ENCODE results near the gene SH3RF1. TPM values are rescaled to one million over a fixed set of nuclear protein-coding genes. Genes with fewer than 3 reads are reported as not detected.

SH3RF1 gene
- total RNA-seq, 1 donor from 2014 or later, result 13.6 TPM

DNA sequence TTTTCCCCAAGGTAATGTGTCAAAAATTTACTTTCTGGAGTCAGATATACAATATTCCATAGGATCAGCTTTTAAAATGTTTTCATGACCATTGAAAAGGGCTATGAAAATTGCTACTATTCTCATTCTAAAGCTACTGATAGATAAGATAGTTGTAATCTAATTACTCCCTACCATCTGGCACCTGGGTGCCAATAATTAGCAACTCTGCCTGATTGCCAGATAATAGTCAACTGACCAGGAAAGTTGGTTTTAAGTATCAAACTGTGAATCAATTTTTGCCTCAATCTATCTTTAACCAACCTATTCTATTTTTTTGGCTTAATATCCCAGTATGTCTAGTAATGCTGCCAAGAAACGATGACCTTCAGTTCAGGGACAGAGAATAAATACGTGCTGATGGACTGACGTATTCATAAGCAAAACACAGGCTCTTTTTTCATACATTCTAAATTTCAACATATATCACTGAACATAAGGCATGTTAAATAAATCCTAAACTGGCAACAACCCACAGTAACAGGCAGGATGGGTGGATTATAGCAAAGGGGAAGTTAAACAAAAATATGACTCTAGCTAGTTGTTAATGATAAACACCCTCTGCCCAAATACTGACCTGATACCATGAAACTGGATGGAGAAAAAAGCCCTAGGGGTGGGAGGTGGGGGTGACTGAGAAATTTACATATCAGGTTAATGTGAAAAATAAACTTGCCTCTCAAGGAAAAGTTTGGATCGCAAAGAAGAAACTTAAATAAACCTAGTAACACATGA, 18.2 kb downstream of the SH3RF1 start:
- H3K27me3 ChIP-seq (ENCODE audit: control insufficient read depth in 3 of 3, insufficient read depth in 3 of 3, low read length in 3 of 3), result no peaks in the 10 kb centered on the region
- peaks cover 14 to 28% (median 23%) of the 10 kb centered on the region in 3 donors for H3K4me1 ChIP-seq (ENCODE audit: control insufficient read depth in 3 of 3, insufficient read depth in 3 of 3, low read length in 3 of 3)
- H3K4me3 ChIP-seq (ENCODE audit: low read length in 3 of 3), result no peak overlapping the region
- no peaks in the 10 kb centered on the region for H3K36me3 ChIP-seq (ENCODE audit: control insufficient read depth in 3 of 3, insufficient read depth in 3 of 3, low read length in 3 of 3)
- H3K9me3 ChIP-seq (ENCODE audit: control insufficient read depth in 3 of 3, low read length in 3 of 3), result no peaks in the 10 kb centered on the region
- no peak overlapping the region for H3K9ac ChIP-seq (ENCODE audit: low read depth in 1 of 3, low read length in 3 of 3)
- H3K27ac ChIP-seq (ENCODE audit: low read depth, low read length), result no peak overlapping the region

GRCh38 chr4:169251291-169252235, 19.2 kb downstream of the SH3RF1 start:
- Histone ChIP-seq H3K9me3 (ENCODE audit: control insufficient read depth in 3 of 3, low read length in 3 of 3) (no peaks in the 10 kb centered on the region), H3K4me1 (ENCODE audit: control insufficient read depth in 3 of 3, insufficient read depth in 3 of 3, low read length in 3 of 3) (peaks cover 14 to 29% (median 23%) of the 10 kb centered on the region in 3 donors), H3K27ac (ENCODE audit: low read depth, low read length) (no peak overlapping the region), H3K36me3 (ENCODE audit: control insufficient read depth in 3 of 3, insufficient read depth in 3 of 3, low read length in 3 of 3) (no peaks in the 10 kb centered on the region), H3K4me3 (ENCODE audit: low read length in 3 of 3) (no peak overlapping the region), H3K9ac (ENCODE audit: low read depth in 1 of 3, low read length in 3 of 3) (no peak overlapping the region), H3K27me3 (ENCODE audit: control insufficient read depth in 3 of 3, insufficient read depth in 3 of 3, low read length in 3 of 3) (no peaks in the 10 kb centered on the region)

DNA sequence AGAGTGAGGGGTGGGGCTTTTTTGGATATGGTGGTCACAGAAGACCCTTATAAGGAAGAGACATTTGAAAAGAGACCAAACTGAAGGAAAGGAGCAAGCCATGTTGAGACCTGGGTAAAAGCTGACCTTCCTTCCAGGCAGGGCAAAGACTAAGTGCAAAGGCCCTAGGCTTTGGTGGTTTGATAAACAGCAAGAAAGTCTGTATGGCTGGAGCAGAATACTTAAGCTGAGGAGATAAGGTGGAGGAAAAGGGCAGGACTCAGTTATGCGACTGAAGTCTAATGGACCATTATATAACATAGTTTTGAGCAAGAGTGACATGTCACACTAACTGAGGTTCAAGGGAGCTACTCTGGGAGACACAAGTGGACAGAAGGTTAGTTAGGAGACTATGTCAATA, 20.0 kb downstream of the SH3RF1 start:
- H3K4me1 ChIP-seq (ENCODE audit: control insufficient read depth in 3 of 3, insufficient read depth in 3 of 3, low read length in 3 of 3), result peaks cover 14 to 29% (median 23%) of the 10 kb centered on the region in 3 donors
- H3K27ac ChIP-seq (ENCODE audit: low read depth, low read length), result no peak overlapping the region
- no peak overlapping the region for H3K4me3 ChIP-seq (ENCODE audit: low read length in 3 of 3)
- H3K9ac ChIP-seq (ENCODE audit: low read depth in 1 of 3, low read length in 3 of 3), result no peak overlapping the region
- no peaks in the 10 kb centered on the region for H3K9me3 ChIP-seq (ENCODE audit: control insufficient read depth in 3 of 3, low read length in 3 of 3)
- H3K36me3 ChIP-seq (ENCODE audit: control insufficient read depth in 3 of 3, insufficient read depth in 3 of 3, low read length in 3 of 3), result no peaks in the 10 kb centered on the region
- H3K27me3 ChIP-seq (ENCODE audit: control insufficient read depth in 3 of 3, insufficient read depth in 3 of 3, low read length in 3 of 3), result no peaks in the 10 kb centered on the region

- Histone ChIP-seq H3K36me3 (ENCODE audit: control insufficient read depth in 3 of 3, insufficient read depth in 3 of 3, low read length in 3 of 3) (no peaks in the 10 kb centered on the region), H3K27ac (ENCODE audit: low read depth, low read length) (no peak overlapping the region), H3K9me3 (ENCODE audit: control insufficient read depth in 3 of 3, low read length in 3 of 3) (no peaks in the 10 kb centered on the region), H3K4me3 (ENCODE audit: low read length in 3 of 3) (no peak overlapping the region), H3K4me1 (ENCODE audit: control insufficient read depth in 3 of 3, insufficient read depth in 3 of 3, low read length in 3 of 3) (peaks cover 14 to 28% (median 23%) of the 10 kb centered on the region in 3 donors), H3K9ac (ENCODE audit: low read depth in 1 of 3, low read length in 3 of 3) (no peak overlapping the region), H3K27me3 (ENCODE audit: control insufficient read depth in 3 of 3, insufficient read depth in 3 of 3, low read length in 3 of 3) (no peaks in the 10 kb centered on the region)
Observed at GRCh38 chr4:169249999-169250398, 20.8 kb downstream of the SH3RF1 start.

GRCh38 chr4:169249214-169249973, 21.4 kb downstream of the SH3RF1 start:
- no peak overlapping the region for H3K27ac ChIP-seq (ENCODE audit: low read depth, low read length)
- no peak overlapping the region for H3K4me3 ChIP-seq (ENCODE audit: low read length in 3 of 3)
- H3K27me3 ChIP-seq (ENCODE audit: control insufficient read depth in 3 of 3, insufficient read depth in 3 of 3, low read length in 3 of 3), result no peaks in the 10 kb centered on the region
- no peak overlapping the region for H3K9ac ChIP-seq (ENCODE audit: low read depth in 1 of 3, low read length in 3 of 3)
- H3K9me3 ChIP-seq (ENCODE audit: control insufficient read depth in 3 of 3, low read length in 3 of 3), result no peaks in the 10 kb centered on the region
- H3K4me1 ChIP-seq (ENCODE audit: control insufficient read depth in 3 of 3, insufficient read depth in 3 of 3, low read length in 3 of 3), result peaks cover 14 to 24% (median 19%) of the 10 kb centered on the region in 3 donors
- H3K36me3 ChIP-seq (ENCODE audit: control insufficient read depth in 3 of 3, insufficient read depth in 3 of 3, low read length in 3 of 3), result no peaks in the 10 kb centered on the region

DNA sequence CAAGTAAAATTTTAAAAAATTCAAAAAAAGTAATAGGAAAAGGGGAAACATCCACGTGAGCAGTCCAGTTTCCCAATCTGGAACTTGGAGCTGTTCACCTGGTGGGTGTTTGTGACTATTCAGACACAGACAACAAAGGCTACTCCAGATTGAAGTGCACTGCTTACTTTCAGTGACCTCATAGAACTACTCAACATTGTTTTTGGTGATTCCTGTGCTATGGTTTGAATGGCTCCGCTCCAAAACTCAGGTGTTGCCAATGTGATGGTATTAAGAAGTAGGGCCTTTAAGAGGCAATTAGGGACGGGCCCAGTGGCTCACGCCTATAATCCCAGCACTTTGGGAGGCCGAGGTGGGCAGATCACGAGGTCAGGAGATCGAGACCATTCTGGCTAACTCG, 22.1 kb downstream of the SH3RF1 start:
- H3K4me1 ChIP-seq (ENCODE audit: control insufficient read depth in 3 of 3, insufficient read depth in 3 of 3, low read length in 3 of 3), result peaks cover 14 to 22% (median 19%) of the 10 kb centered on the region in 3 donors
- no peaks in the 10 kb centered on the region for H3K27me3 ChIP-seq (ENCODE audit: control insufficient read depth in 3 of 3, insufficient read depth in 3 of 3, low read length in 3 of 3)
- H3K27ac ChIP-seq (ENCODE audit: low read depth, low read length), result no peak overlapping the region
- no peaks in the 10 kb centered on the region for H3K36me3 ChIP-seq (ENCODE audit: control insufficient read depth in 3 of 3, insufficient read depth in 3 of 3, low read length in 3 of 3)
- no peak overlapping the region for H3K4me3 ChIP-seq (ENCODE audit: low read length in 3 of 3)
- no peak overlapping the region for H3K9ac ChIP-seq (ENCODE audit: low read depth in 1 of 3, low read length in 3 of 3)
- no peaks in the 10 kb centered on the region for H3K9me3 ChIP-seq (ENCODE audit: control insufficient read depth in 3 of 3, low read length in 3 of 3)

DNA sequence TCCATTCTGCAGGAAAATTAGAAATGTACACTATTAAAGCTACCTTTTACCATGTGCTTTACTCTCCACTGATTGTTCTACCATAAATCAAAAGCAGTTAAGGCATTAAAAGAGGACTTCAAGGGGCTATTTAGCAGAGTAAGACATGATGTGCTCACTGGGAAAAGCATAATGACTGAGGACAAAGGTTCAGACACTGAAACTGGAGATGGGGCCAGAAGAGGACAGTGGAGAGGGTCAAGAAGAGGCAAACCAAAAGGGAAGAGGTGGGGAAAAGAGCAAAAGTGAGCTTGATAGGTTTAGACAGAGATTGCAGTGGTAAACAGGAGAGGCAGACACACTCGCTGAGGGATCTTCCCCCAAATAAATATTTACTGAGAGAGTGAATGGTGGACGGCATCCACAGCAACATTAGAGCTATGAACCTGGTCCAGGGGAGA, 23.8 kb downstream of the SH3RF1 start:
- no peak overlapping the region for H3K4me3 ChIP-seq (ENCODE audit: low read length in 3 of 3)
- no peaks in the 10 kb centered on the region for H3K27me3 ChIP-seq (ENCODE audit: control insufficient read depth in 3 of 3, insufficient read depth in 3 of 3, low read length in 3 of 3)
- no peak overlapping the region for H3K27ac ChIP-seq (ENCODE audit: low read depth, low read length)
- H3K36me3 ChIP-seq (ENCODE audit: control insufficient read depth in 3 of 3, insufficient read depth in 3 of 3, low read length in 3 of 3), result no peaks in the 10 kb centered on the region
- H3K4me1 ChIP-seq (ENCODE audit: control insufficient read depth in 3 of 3, insufficient read depth in 3 of 3, low read length in 3 of 3), result peaks cover 7 to 11% (median 9%) of the 10 kb centered on the region in 3 donors
- no peak overlapping the region for H3K9ac ChIP-seq (ENCODE audit: low read depth in 1 of 3, low read length in 3 of 3)
- H3K9me3 ChIP-seq (ENCODE audit: control insufficient read depth in 3 of 3, low read length in 3 of 3), result no peaks in the 10 kb centered on the region

DNA sequence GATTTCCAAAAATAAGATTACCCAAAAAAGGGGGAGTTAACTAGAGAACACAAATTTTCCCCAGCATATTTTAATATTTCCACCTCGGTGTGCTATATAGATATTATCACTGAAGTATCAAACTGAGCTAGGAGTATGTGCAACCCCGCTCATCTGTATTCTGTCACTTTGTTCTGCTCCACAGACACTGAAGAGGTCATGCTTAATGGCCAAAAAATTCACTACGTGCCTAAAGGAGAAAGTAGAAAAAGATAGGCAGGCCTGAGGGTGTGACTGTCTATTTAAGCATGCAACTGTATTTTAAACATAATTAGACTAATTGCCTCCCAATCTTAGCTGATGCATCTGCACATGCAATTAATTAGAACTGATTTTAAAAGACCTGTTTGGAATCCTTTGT, 24.5 kb downstream of the SH3RF1 start:
- H3K27ac ChIP-seq (ENCODE audit: low read depth, low read length), result no peak overlapping the region
- no peaks in the 10 kb centered on the region for H3K27me3 ChIP-seq (ENCODE audit: control insufficient read depth in 3 of 3, insufficient read depth in 3 of 3, low read length in 3 of 3)
- H3K4me1 ChIP-seq (ENCODE audit: control insufficient read depth in 3 of 3, insufficient read depth in 3 of 3, low read length in 3 of 3), result peaks cover 0 to 11% (median 6%) of the 10 kb centered on the region in 3 donors
- H3K36me3 ChIP-seq (ENCODE audit: control insufficient read depth in 3 of 3, insufficient read depth in 3 of 3, low read length in 3 of 3), result no peaks in the 10 kb centered on the region
- no peak overlapping the region for H3K9ac ChIP-seq (ENCODE audit: low read depth in 1 of 3, low read length in 3 of 3)
- no peaks in the 10 kb centered on the region for H3K9me3 ChIP-seq (ENCODE audit: control insufficient read depth in 3 of 3, low read length in 3 of 3)
- no peak overlapping the region for H3K4me3 ChIP-seq (ENCODE audit: low read length in 3 of 3)

- Histone ChIP-seq H3K4me1 (ENCODE audit: control insufficient read depth in 3 of 3, insufficient read depth in 3 of 3, low read length in 3 of 3) (peaks cover 0 to 11% (median 6%) of the 10 kb centered on the region in 3 donors), H3K36me3 (ENCODE audit: control insufficient read depth in 3 of 3, insufficient read depth in 3 of 3, low read length in 3 of 3) (no peaks in the 10 kb centered on the region), H3K9ac (ENCODE audit: low read depth in 1 of 3, low read length in 3 of 3) (no peak overlapping the region), H3K27me3 (ENCODE audit: control insufficient read depth in 3 of 3, insufficient read depth in 3 of 3, low read length in 3 of 3) (no peaks in the 10 kb centered on the region), H3K9me3 (ENCODE audit: control insufficient read depth in 3 of 3, low read length in 3 of 3) (no peaks in the 10 kb centered on the region), H3K4me3 (ENCODE audit: low read length in 3 of 3) (no peak overlapping the region), H3K27ac (ENCODE audit: low read depth, low read length) (no peak overlapping the region)
Observed at GRCh38 chr4:169245061-169245460, 25.7 kb downstream of the SH3RF1 start.

Measured in skeletal muscle tissue (tissue), 4 donors.